ENCODE measurements around the gene LDB2.

LDB2 gene

GRCh38 chr4:16663307-16663706 is 235.1 kb downstream of the LDB2 start:
- in situ Hi-C loops (cut with MboI; ENCODE audit: low sequenced_read_pairs, unreplicated experiment), result no loop called here
- DNase-seq (ENCODE audit: low spot score), result no peak
- TF ChIP-seq CTCF (IDR thresholded peaks at IDR 0.05; ENCODE audit: borderline replicate concordance, control extremely low read depth, extremely low read depth, insufficient read depth, missing control alignments), result no peak

GRCh38 chr4:16661813-16662212 is 236.6 kb downstream of the LDB2 start:
- no peak for TF ChIP-seq CTCF (IDR thresholded peaks at IDR 0.05; ENCODE audit: borderline replicate concordance, control extremely low read depth, extremely low read depth, insufficient read depth, missing control alignments)
- DNase-seq (ENCODE audit: low spot score), result no peak
- in situ Hi-C loops (cut with MboI; ENCODE audit: low sequenced_read_pairs, unreplicated experiment), result no loop called here

GRCh38 chr4:16660656-16661055 is 237.8 kb downstream of the LDB2 start:
- in situ Hi-C loops (cut with MboI; ENCODE audit: low sequenced_read_pairs, unreplicated experiment), result no loop called here
- TF ChIP-seq CTCF (IDR thresholded peaks at IDR 0.05; ENCODE audit: borderline replicate concordance, control extremely low read depth, extremely low read depth, insufficient read depth, missing control alignments), result no peak
- no peak for DNase-seq (ENCODE audit: low spot score)

- no peak for TF ChIP-seq CTCF (IDR thresholded peaks at IDR 0.05; ENCODE audit: borderline replicate concordance, control extremely low read depth, extremely low read depth, insufficient read depth, missing control alignments)
- in situ Hi-C loops (cut with MboI; ENCODE audit: low sequenced_read_pairs, unreplicated experiment), result no loop called here
- no peak for DNase-seq (ENCODE audit: low spot score)
Measured at GRCh38 chr4:16659694-16660093, 238.8 kb downstream of the LDB2 start.

GRCh38 chr4:16659079-16659478 is 239.4 kb downstream of the LDB2 start:
- in situ Hi-C loops (cut with MboI; ENCODE audit: low sequenced_read_pairs, unreplicated experiment), result no loop called here
- no peak for DNase-seq (ENCODE audit: low spot score)
- TF ChIP-seq CTCF (IDR thresholded peaks at IDR 0.05; ENCODE audit: borderline replicate concordance, control extremely low read depth, extremely low read depth, insufficient read depth, missing control alignments), result no peak

GRCh38 chr4:16658183-16658582 is 240.3 kb downstream of the LDB2 start:
- in situ Hi-C loops (cut with MboI; ENCODE audit: low sequenced_read_pairs, unreplicated experiment), result no loop called here
- TF ChIP-seq CTCF (IDR thresholded peaks at IDR 0.05; ENCODE audit: borderline replicate concordance, control extremely low read depth, extremely low read depth, insufficient read depth, missing control alignments), result no peak
- DNase-seq (ENCODE audit: low spot score), result no peak

- DNase-seq (ENCODE audit: low spot score), result no peak
- in situ Hi-C loops (cut with MboI; ENCODE audit: low sequenced_read_pairs, unreplicated experiment), result no loop called here
- TF ChIP-seq CTCF (IDR thresholded peaks at IDR 0.05; ENCODE audit: borderline replicate concordance, control extremely low read depth, extremely low read depth, insufficient read depth, missing control alignments), result no peak
Measured at GRCh38 chr4:16655111-16655510, 243.3 kb downstream of the LDB2 start.

All from GM13976 (cell line).